ENCODE measurements around the gene SFRP2.

The SFRP2 gene

GRCh38 chr4:153817466-153817865 lies 28.6 kb upstream of the SFRP2 start:
- no peak for TF ChIP-seq MYC (IDR thresholded peaks at IDR 0.05; ENCODE audit: low read depth, low read length)
- TF ChIP-seq MAX (IDR thresholded peaks at IDR 0.05; ENCODE audit: low read depth, low read length), result no peak
- no peak for TF ChIP-seq CTCF (IDR thresholded peaks at IDR 0.05; ENCODE audit: low read depth, low read length)
- TF ChIP-seq POLR2A (IDR thresholded peaks at IDR 0.05; ENCODE audit: extremely low read depth, insufficient read length), result no peak
- no peak overlapping the region for H3K4me3 ChIP-seq (ENCODE audit: low read depth, low read length)
- DNase-seq (ENCODE audit: low read depth), result no peak

- H3K4me3 ChIP-seq (ENCODE audit: low read depth, low read length), result no peak overlapping the region
- TF ChIP-seq MAX (IDR thresholded peaks at IDR 0.05; ENCODE audit: low read depth, low read length), result no peak
- TF ChIP-seq MYC (IDR thresholded peaks at IDR 0.05; ENCODE audit: low read depth, low read length), result no peak
- no peak for TF ChIP-seq CTCF (IDR thresholded peaks at IDR 0.05; ENCODE audit: low read depth, low read length)
- no peak for TF ChIP-seq POLR2A (IDR thresholded peaks at IDR 0.05; ENCODE audit: extremely low read depth, insufficient read length)
- no peak for DNase-seq (ENCODE audit: low read depth)
These were observed 27.7 kb upstream of the SFRP2 start for GRCh38 chr4:153816542-153816941.

GRCh38 chr4:153814789-153815188 lies 25.9 kb upstream of the SFRP2 start:
- TF ChIP-seq MYC (IDR thresholded peaks at IDR 0.05; ENCODE audit: low read depth, low read length) (no peak), POLR2A (IDR thresholded peaks at IDR 0.05; ENCODE audit: extremely low read depth, insufficient read length) (no peak), CTCF (IDR thresholded peaks at IDR 0.05; ENCODE audit: low read depth, low read length) (no peak), MAX (IDR thresholded peaks at IDR 0.05; ENCODE audit: low read depth, low read length) (no peak)
- H3K4me3 ChIP-seq (ENCODE audit: low read depth, low read length), result no peak overlapping the region
- no peak for DNase-seq (ENCODE audit: low read depth)

GRCh38 chr4:153809916-153810810 lies 21.3 kb upstream of the SFRP2 start:
- no peak for TF ChIP-seq MAX (IDR thresholded peaks at IDR 0.05; ENCODE audit: low read depth, low read length)
- no peak for TF ChIP-seq CTCF (IDR thresholded peaks at IDR 0.05; ENCODE audit: low read depth, low read length)
- no peak for TF ChIP-seq MYC (IDR thresholded peaks at IDR 0.05; ENCODE audit: low read depth, low read length)
- TF ChIP-seq POLR2A (IDR thresholded peaks at IDR 0.05; ENCODE audit: extremely low read depth, insufficient read length), result no peak
- DNase-seq (ENCODE audit: low read depth), result no peak
- H3K4me3 ChIP-seq (ENCODE audit: low read depth, low read length), result no peak overlapping the region

- no peak for DNase-seq (ENCODE audit: low read depth)
- no peak overlapping the region for H3K4me3 ChIP-seq (ENCODE audit: low read depth, low read length)
- TF ChIP-seq MAX (IDR thresholded peaks at IDR 0.05; ENCODE audit: low read depth, low read length) (no peak), MYC (IDR thresholded peaks at IDR 0.05; ENCODE audit: low read depth, low read length) (no peak), CTCF (IDR thresholded peaks at IDR 0.05; ENCODE audit: low read depth, low read length) (no peak), POLR2A (IDR thresholded peaks at IDR 0.05; ENCODE audit: extremely low read depth, insufficient read length) (no peak)
These were observed 20.4 kb upstream of the SFRP2 start for GRCh38 chr4:153809307-153809706.
